K562 (cell line): Measurements from ENCODE around the gene CYYR1. TPM values are rescaled to one million over a fixed set of nuclear protein-coding genes. Genes with fewer than 3 reads are reported as not detected.

ENCODE experiments used
- LEF1 ChIP-seq: fragments of 450-650 bp; IDR thresholded peaks from 2 replicates; pipeline ENCODE4 v1.6.1; 2016; ENCODE audit warnings: mild to moderate bottlenecking
- U2AF2 ChIP-seq: fragments of 200-400 bp; formaldehyde crosslinking; optimal IDR thresholded peaks from 2 replicates; pipeline ENCODE3; 2017; ENCODE audit warnings: low read depth, mild to moderate bottlenecking, low read length
- ZNF57 ChIP-seq: fragments of 450-650 bp; formaldehyde crosslinking; IDR thresholded peaks from 2 replicates; pipeline ENCODE4 v1.4.0; 2020; ENCODE audit warnings: mild to moderate bottlenecking, moderate library complexity
- polyA plus RNA-seq, 8 experiments: library from polyadenylated mRNA; depleted of rRNA in 4 of 8; stranded (reverse) in 5 of 8; unstranded in 3 of 8; fragments of >200 nt; fragmentation: Nextera tagmentation in 2 of 8; fragmentation: Illumina TruSeq in 1 of 8; extraction: Ambion mirVana in 2 of 8; extraction: Trizol in 1 of 8; gene quantifications; 2 replicates each; pipeline versions ENCODE4 v1.2.1 to v1.2.3, GENCODE V29; 2011 to 2014; ENCODE audit warnings: inconsistent platforms in 1 of 8, missing spikeins in 1 of 8
- total RNA-seq, 7 experiments: library from RNA; depleted of rRNA in 6 of 7; stranded (reverse); fragments of >200 nt in 6 of 7; fragmentation: Illumina TruSeq in 2 of 7; extraction: Trizol in 2 of 7; gene quantifications; 2 replicates each; pipeline versions ENCODE4 v1.2.1 to v1.2.3, GENCODE V29; 2011 to 2021; ENCODE audit warnings: low replicate concordance in 1 of 7
- TF ChIP-seq, protein P1 (sequence below): fragments of 450-650 bp; formaldehyde crosslinking; IDR thresholded peaks from 2 replicates; pipeline ENCODE4 v1.4.0; 2022; ENCODE audit warnings: mild to moderate bottlenecking, moderate library complexity
- TF ChIP-seq, protein P2 (sequence below), 2 experiments: fragments of 150-350 bp in 1 of 2; IDR thresholded peaks; 2 replicates each; pipeline ENCODE4 v1.6.1; 2012 to 2016; ENCODE audit warnings: low read depth in 2 of 2, low read length in 2 of 2, mild to moderate bottlenecking in 1 of 2, moderate library complexity in 1 of 2
- TF ChIP-seq, protein P3 (sequence below): sonication (generic); formaldehyde crosslinking; IDR thresholded peaks from 2 replicates; pipeline ENCODE4 v1.8.0; 2022; ENCODE audit warnings: missing genetic modification reagents, mild to moderate bottlenecking, borderline replicate concordance

The CYYR1 gene
- total and polyA plus RNA-seq, 9 of the 15 experiments (the other 6 are each of a cell fraction or from before 2014, with no cell fraction given): not detected

DNA sequence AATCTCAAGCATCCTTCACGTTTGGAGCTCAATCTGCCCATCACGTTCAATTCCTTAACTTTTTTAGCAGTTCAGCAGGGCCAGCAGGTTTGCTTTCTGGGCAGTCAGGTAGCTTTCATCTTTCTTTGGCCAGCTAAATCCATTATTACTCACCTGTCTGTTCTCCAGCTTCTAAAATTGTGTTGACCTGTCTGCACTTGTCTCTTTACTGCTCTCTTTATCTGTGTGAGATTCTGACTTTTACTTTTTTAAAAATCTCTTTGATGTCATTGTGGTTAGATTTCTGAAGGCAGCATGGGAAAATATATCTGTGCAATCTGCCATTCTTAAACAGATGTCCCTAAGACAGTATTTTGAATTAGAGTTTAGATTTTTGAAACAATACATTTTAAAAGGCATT is 24.9 kb upstream of the CYYR1 start (continued):
- TF ChIP-seq, protein P1, sequence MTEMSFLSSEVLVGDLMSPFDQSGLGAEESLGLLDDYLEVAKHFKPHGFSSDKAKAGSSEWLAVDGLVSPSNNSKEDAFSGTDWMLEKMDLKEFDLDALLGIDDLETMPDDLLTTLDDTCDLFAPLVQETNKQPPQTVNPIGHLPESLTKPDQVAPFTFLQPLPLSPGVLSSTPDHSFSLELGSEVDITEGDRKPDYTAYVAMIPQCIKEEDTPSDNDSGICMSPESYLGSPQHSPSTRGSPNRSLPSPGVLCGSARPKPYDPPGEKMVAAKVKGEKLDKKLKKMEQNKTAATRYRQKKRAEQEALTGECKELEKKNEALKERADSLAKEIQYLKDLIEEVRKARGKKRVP: no peak
- TF ChIP-seq ZNF57 (CRISPR knock-in tag) (no peak), LEF1 (no peak), U2AF2 (no peak)
- TF ChIP-seq, protein P2, sequence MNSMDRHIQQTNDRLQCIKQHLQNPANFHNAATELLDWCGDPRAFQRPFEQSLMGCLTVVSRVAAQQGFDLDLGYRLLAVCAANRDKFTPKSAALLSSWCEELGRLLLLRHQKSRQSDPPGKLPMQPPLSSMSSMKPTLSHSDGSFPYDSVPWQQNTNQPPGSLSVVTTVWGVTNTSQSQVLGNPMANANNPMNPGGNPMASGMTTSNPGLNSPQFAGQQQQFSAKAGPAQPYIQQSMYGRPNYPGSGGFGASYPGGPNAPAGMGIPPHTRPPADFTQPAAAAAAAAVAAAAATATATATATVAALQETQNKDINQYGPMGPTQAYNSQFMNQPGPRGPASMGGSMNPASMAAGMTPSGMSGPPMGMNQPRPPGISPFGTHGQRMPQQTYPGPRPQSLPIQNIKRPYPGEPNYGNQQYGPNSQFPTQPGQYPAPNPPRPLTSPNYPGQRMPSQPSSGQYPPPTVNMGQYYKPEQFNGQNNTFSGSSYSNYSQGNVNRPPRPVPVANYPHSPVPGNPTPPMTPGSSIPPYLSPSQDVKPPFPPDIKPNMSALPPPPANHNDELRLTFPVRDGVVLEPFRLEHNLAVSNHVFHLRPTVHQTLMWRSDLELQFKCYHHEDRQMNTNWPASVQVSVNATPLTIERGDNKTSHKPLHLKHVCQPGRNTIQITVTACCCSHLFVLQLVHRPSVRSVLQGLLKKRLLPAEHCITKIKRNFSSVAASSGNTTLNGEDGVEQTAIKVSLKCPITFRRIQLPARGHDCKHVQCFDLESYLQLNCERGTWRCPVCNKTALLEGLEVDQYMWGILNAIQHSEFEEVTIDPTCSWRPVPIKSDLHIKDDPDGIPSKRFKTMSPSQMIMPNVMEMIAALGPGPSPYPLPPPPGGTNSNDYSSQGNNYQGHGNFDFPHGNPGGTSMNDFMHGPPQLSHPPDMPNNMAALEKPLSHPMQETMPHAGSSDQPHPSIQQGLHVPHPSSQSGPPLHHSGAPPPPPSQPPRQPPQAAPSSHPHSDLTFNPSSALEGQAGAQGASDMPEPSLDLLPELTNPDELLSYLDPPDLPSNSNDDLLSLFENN (IDR thresholded peaks at IDR 0.05; ENCODE audit: low read depth in 2 of 2, low read length in 2 of 2): no peak
- TF ChIP-seq, protein P3, sequence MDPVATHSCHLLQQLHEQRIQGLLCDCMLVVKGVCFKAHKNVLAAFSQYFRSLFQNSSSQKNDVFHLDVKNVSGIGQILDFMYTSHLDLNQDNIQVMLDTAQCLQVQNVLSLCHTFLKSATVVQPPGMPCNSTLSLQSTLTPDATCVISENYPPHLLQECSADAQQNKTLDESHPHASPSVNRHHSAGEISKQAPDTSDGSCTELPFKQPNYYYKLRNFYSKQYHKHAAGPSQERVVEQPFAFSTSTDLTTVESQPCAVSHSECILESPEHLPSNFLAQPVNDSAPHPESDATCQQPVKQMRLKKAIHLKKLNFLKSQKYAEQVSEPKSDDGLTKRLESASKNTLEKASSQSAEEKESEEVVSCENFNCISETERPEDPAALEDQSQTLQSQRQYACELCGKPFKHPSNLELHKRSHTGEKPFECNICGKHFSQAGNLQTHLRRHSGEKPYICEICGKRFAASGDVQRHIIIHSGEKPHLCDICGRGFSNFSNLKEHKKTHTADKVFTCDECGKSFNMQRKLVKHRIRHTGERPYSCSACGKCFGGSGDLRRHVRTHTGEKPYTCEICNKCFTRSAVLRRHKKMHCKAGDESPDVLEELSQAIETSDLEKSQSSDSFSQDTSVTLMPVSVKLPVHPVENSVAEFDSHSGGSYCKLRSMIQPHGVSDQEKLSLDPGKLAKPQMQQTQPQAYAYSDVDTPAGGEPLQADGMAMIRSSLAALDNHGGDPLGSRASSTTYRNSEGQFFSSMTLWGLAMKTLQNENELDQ (CRISPR knock-in tag): no peak
- TF ChIP-seq, all 486 proteins: peak for 0
